Activated naive CD8-positive, alpha-beta T cell (primary cell): Measurements from ENCODE around the gene PTPN14.

Experiments used
- H3K27ac Mint-ChIP-seq: one replicate; pipeline ENCODE4 v1.8.0; 2021; ENCODE audit warnings: mixed read lengths
- H3K27me3 Mint-ChIP-seq: one replicate; pipeline ENCODE4 v1.8.0; 2021; ENCODE audit warnings: mixed read lengths
- H3K36me3 Mint-ChIP-seq: one replicate; pipeline ENCODE4 v1.8.0; 2021; ENCODE audit warnings: mixed read lengths
- H3K4me1 Mint-ChIP-seq: one replicate; pipeline ENCODE4 v1.8.0; 2021; ENCODE audit warnings: low read depth, mixed read lengths
- H3K4me3 Mint-ChIP-seq: one replicate; pipeline ENCODE4 v1.8.0; 2021; ENCODE audit warnings: mild to moderate bottlenecking, mixed read lengths
- H3K9me3 Mint-ChIP-seq: one replicate; pipeline ENCODE4 v1.8.0; 2021; ENCODE audit warnings: low read depth, mixed read lengths

The PTPN14 gene

GRCh38 chr1:214314178-214314843 is 237.1 kb downstream of the PTPN14 start:
- Mint-ChIP-seq H3K27ac (no peak overlapping the region), H3K9me3 (no peaks in the 10 kb centered on the region)

GRCh38 chr1:214312530-214313051 is 238.8 kb downstream of the PTPN14 start:
- H3K4me3 Mint-ChIP-seq, result peak overlapping the region; percentile 18
- peaks cover 8% of the 10 kb centered on the region for H3K36me3 Mint-ChIP-seq
- H3K27ac Mint-ChIP-seq, result no peak overlapping the region
- H3K4me1 Mint-ChIP-seq, result peaks cover 39% of the 10 kb centered on the region
- H3K27me3 Mint-ChIP-seq, result no peaks in the 10 kb centered on the region
- H3K9me3 Mint-ChIP-seq, result no peaks in the 10 kb centered on the region

More at GRCh38 chr1:214314178-214314843, 237.1 kb downstream of the PTPN14 start:
- no peaks in the 10 kb centered on the region for H3K27me3 Mint-ChIP-seq
- H3K4me3 Mint-ChIP-seq, result no peak overlapping the region
- H3K36me3 Mint-ChIP-seq, result peaks cover 6% of the 10 kb centered on the region
- peaks cover 25% of the 10 kb centered on the region for H3K4me1 Mint-ChIP-seq

GRCh38 chr1:214310777-214311690 is 240.4 kb downstream of the PTPN14 start:
- Mint-ChIP-seq H3K4me1 (peaks cover 42% of the 10 kb centered on the region), H3K36me3 (peaks cover 8% of the 10 kb centered on the region), H3K9me3 (no peaks in the 10 kb centered on the region), H3K27ac (no peak overlapping the region), H3K4me3 (peak overlapping the region; percentile 62), H3K27me3 (no peaks in the 10 kb centered on the region)

- Mint-ChIP-seq H3K27ac (no peak overlapping the region), H3K4me3 (peak overlapping the region; percentile 14)
Observed at GRCh38 chr1:214310010-214310409, 241.4 kb downstream of the PTPN14 start.

GRCh38 chr1:214306269-214306668 is 245.1 kb downstream of the PTPN14 start:
- no peak overlapping the region for H3K4me3 Mint-ChIP-seq
- no peak overlapping the region for H3K27ac Mint-ChIP-seq
- peaks cover 2% of the 10 kb centered on the region for H3K36me3 Mint-ChIP-seq
- peaks cover 57% of the 10 kb centered on the region for H3K4me1 Mint-ChIP-seq
- H3K9me3 Mint-ChIP-seq, result no peaks in the 10 kb centered on the region
- H3K27me3 Mint-ChIP-seq, result no peaks in the 10 kb centered on the region

More at GRCh38 chr1:214310010-214310409, 241.4 kb downstream of the PTPN14 start:
- no peaks in the 10 kb centered on the region for H3K9me3 Mint-ChIP-seq
- peaks cover 43% of the 10 kb centered on the region for H3K4me1 Mint-ChIP-seq
- H3K36me3 Mint-ChIP-seq, result peaks cover 6% of the 10 kb centered on the region
- no peaks in the 10 kb centered on the region for H3K27me3 Mint-ChIP-seq

GRCh38 chr1:214305164-214305751 is 246.1 kb downstream of the PTPN14 start:
- H3K4me1 Mint-ChIP-seq, result peaks cover 54% of the 10 kb centered on the region
- no peaks in the 10 kb centered on the region for H3K27me3 Mint-ChIP-seq
- peaks cover 4% of the 10 kb centered on the region for H3K36me3 Mint-ChIP-seq

GRCh38 chr1:214303141-214303930 is 248.1 kb downstream of the PTPN14 start:
- Mint-ChIP-seq H3K9me3 (no peaks in the 10 kb centered on the region), H3K4me1 (peaks cover 36% of the 10 kb centered on the region), H3K4me3 (no peak overlapping the region), H3K27me3 (no peaks in the 10 kb centered on the region), H3K27ac (no peak overlapping the region), H3K36me3 (peaks cover 6% of the 10 kb centered on the region)

More at GRCh38 chr1:214305164-214305751, 246.1 kb downstream of the PTPN14 start:
- no peak overlapping the region for H3K4me3 Mint-ChIP-seq
- no peaks in the 10 kb centered on the region for H3K9me3 Mint-ChIP-seq
- no peak overlapping the region for H3K27ac Mint-ChIP-seq

GRCh38 chr1:214301526-214301925 is 249.9 kb downstream of the PTPN14 start:
- no peak overlapping the region for H3K4me3 Mint-ChIP-seq
- peaks cover 7% of the 10 kb centered on the region for H3K36me3 Mint-ChIP-seq
- H3K4me1 Mint-ChIP-seq, result peaks cover 34% of the 10 kb centered on the region
- no peak overlapping the region for H3K27ac Mint-ChIP-seq
- no peaks in the 10 kb centered on the region for H3K27me3 Mint-ChIP-seq
- H3K9me3 Mint-ChIP-seq, result no peaks in the 10 kb centered on the region

- Mint-ChIP-seq H3K36me3 (peaks cover 7% of the 10 kb centered on the region), H3K27ac (no peak overlapping the region), H3K4me1 (peaks cover 40% of the 10 kb centered on the region), H3K4me3 (no peak overlapping the region), H3K27me3 (no peaks in the 10 kb centered on the region), H3K9me3 (no peaks in the 10 kb centered on the region)
Observed at GRCh38 chr1:214300149-214300780, 251.1 kb downstream of the PTPN14 start.
